Measurements from ENCODE around the gene UTF1.

GRCh38 chr10:133217800-133218589, 12.0 kb upstream of the UTF1 start:
- no peak for TF ChIP-seq CTCF (IDR thresholded peaks at IDR 0.05)
- no peak for TF ChIP-seq POLR2A (IDR thresholded peaks at IDR 0.05)
